Cardiac septum (tissue), 1 donor: ENCODE measurements around the gene HRC. TPM values are rescaled to one million over a fixed set of nuclear protein-coding genes. Genes with fewer than 3 reads are reported as not detected.
"Not testable (repeated sequence)": the region's sequence is repeated elsewhere in the genome, so short reads cannot be mapped to it uniquely, and the experiment has no call there.

Source experiments
- DNase-seq: peaks from one replicate; pipeline ENCODE4 v3.0.0-alpha.2; 2020; ENCODE audit warnings: low spot score
- intact Hi-C: fragments of 100-400 bp; cut with DNase I; formaldehyde crosslinking; loops from one replicate; pipeline ENCODE4 v1.14.0; 2022
- total RNA-seq: library from RNA; stranded (reverse); fragmentation: NEBNext Ultra II Directional; extraction: Animal tissue kit (Norgen Biotek cat#: 25700); gene quantifications from one replicate; pipeline ENCODE4 v1.2.1, GENCODE V29; 2021
- donor health status: DM: no; HTN: no; CAD: no.

HRC gene
- total RNA-seq, 1 donor from 2014 or later: 907 TPM

GRCh38 chr19:49145573-49146407 is 9.4 kb downstream of the HRC start:
- intact Hi-C loops: loop anchor here (5.0 kb wide), 2 partner anchors 48 to 153 kb away; partner anchors contain the start of genes GYS1 and RUVBL2
- peak; percentile 92 for DNase-seq

- intact Hi-C loops: loop anchor here (2.0 kb wide), 1 partner anchor 28 kb away; the partner anchor contains the start of gene LIN7B
- peak; percentile 94 for DNase-seq
These were observed 12.3 kb downstream of the HRC start for GRCh38 chr19:49142866-49143335.

GRCh38 chr19:49141352-49141751 is 13.8 kb downstream of the HRC start:
- no peak for DNase-seq
- intact Hi-C loops: no loop called here

- intact Hi-C loops: no loop called here
- no peak for DNase-seq
These were observed 14.2 kb downstream of the HRC start for GRCh38 chr19:49140951-49141350.

GRCh38 chr19:49136771-49137171 is 18.4 kb downstream of the HRC start:
- intact Hi-C loops: no loop called here
- no peak for DNase-seq

- intact Hi-C loops: no loop called here
- no peak for DNase-seq
These were observed 19.5 kb downstream of the HRC start for GRCh38 chr19:49135686-49136085.

GRCh38 chr19:49133621-49134454 is 21.4 kb downstream of the HRC start:
- intact Hi-C loops: no loop called here
- no peak for DNase-seq

GRCh38 chr19:49132974-49133609 is 22.1 kb downstream of the HRC start:
- intact Hi-C loops: no loop called here
- no peak for DNase-seq

GRCh38 chr19:49130325-49130724 is 24.9 kb downstream of the HRC start:
- no peak for DNase-seq
- intact Hi-C loops: no loop called here

- intact Hi-C loops: no loop called here
These were observed 26.0 kb downstream of the HRC start for GRCh38 chr19:49129238-49129583.

GRCh38 chr19:49128545-49129237 is 26.5 kb downstream of the HRC start:
- intact Hi-C loops: no loop called here

More at GRCh38 chr19:49129238-49129583, 26.0 kb downstream of the HRC start:
- DNase-seq: no peak

GRCh38 chr19:49127674-49128544 is 27.3 kb downstream of the HRC start:
- intact Hi-C loops: no loop called here

More at GRCh38 chr19:49128545-49129237, 26.5 kb downstream of the HRC start:
- DNase-seq: no peak

GRCh38 chr19:49127225-49127624 is 28.0 kb downstream of the HRC start:
- intact Hi-C loops, DNase-seq: not testable (repeated sequence)

More at GRCh38 chr19:49127674-49128544, 27.3 kb downstream of the HRC start:
- peak; percentile 99 for DNase-seq

GRCh38 chr19:49126575-49126974 is 28.6 kb downstream of the HRC start:
- intact Hi-C loops: no loop called here

GRCh38 chr19:49125025-49125731 is 30.0 kb downstream of the HRC start:
- no peak for DNase-seq
- intact Hi-C loops: no loop called here

More at GRCh38 chr19:49126575-49126974, 28.6 kb downstream of the HRC start:
- DNase-seq: no peak

GRCh38 chr19:49123285-49123684 is 31.9 kb downstream of the HRC start:
- intact Hi-C loops, DNase-seq: not testable (repeated sequence)

- DNase-seq, intact Hi-C loops: not testable (repeated sequence)
These were observed 33.4 kb downstream of the HRC start for GRCh38 chr19:49121841-49122240.

GRCh38 chr19:49120868-49121267 is 34.3 kb downstream of the HRC start:
- DNase-seq: no peak
- intact Hi-C loops: no loop called here
